H1 (cell line): ENCODE results near the gene NT5DC1. TPM values are rescaled to one million over a fixed set of nuclear protein-coding genes. Genes with fewer than 3 reads are reported as not detected.

Experiments used
- CTCF ChIA-PET: fragments of 300-600 bp; sonication (Branson Sonifier 250); formaldehyde crosslinking; loops from one replicate; lab custom pipeline; 2021; ENCODE audit not compliant: partially characterized antibody; lab: Charles Lee
- POLR2A ChIA-PET: fragments of 300-600 bp; sonication (Branson Sonifier 250); formaldehyde crosslinking; loops from one replicate; lab custom pipeline; 2021; ENCODE audit warnings: inconsistent platforms; ENCODE audit not compliant: partially characterized antibody; lab: Charles Lee
- DNase-seq, 2 experiments: peaks; one replicate each; pipeline versions ENCODE4 v3.0.0 to v3.0.0-alpha.2; 2010 to 2022; ENCODE audit warnings: low spot score in 2 of 2, low read depth in 1 of 2, mixed read lengths in 1 of 2
- FAIRE-seq: peaks from 2 replicates; lab custom pipeline; 2011; peaks lifted over from hg19 to GRCh38; lab: Jason Lieb, UNC
- H2AFZ ChIP-seq: 2 replicates; pipeline ENCODE4 v1.8.1; 2012; ENCODE audit warnings: low read length, inconsistent platforms
- H2AK5ac ChIP-seq: 2 replicates; pipeline ENCODE4 v1.6.1; 2013; ENCODE audit warnings: low read depth, low read length
- H2BK120ac ChIP-seq: replicated peaks from 2 replicates; pipeline ENCODE3; 2013; ENCODE audit warnings: low read depth, low read length, inconsistent platforms
- H2BK12ac ChIP-seq: 2 replicates; pipeline ENCODE4 v1.6.1; 2013; ENCODE audit warnings: low read depth, low read length
- H2BK15ac ChIP-seq: 2 replicates; pipeline ENCODE4 v1.6.1; 2013; ENCODE audit warnings: low read length
- H2BK20ac ChIP-seq: 2 replicates; pipeline ENCODE4 v1.6.1; 2013; ENCODE audit warnings: low read length
- H2BK5ac ChIP-seq: 2 replicates; pipeline ENCODE4 v1.6.1; 2013; ENCODE audit warnings: low read depth, low read length
- H3K14ac ChIP-seq: 2 replicates; pipeline ENCODE4 v1.6.1; 2013; ENCODE audit warnings: inconsistent platforms; ENCODE audit not compliant: insufficient read length
- H3K18ac ChIP-seq: 2 replicates; pipeline ENCODE4 v1.6.1; 2013; ENCODE audit warnings: low read length; ENCODE audit errors: extremely low read depth
- H3K23ac ChIP-seq: 2 replicates; pipeline ENCODE4 v1.6.1; 2013; ENCODE audit warnings: inconsistent platforms; ENCODE audit not compliant: insufficient read length
- H3K23me2 ChIP-seq: 2 replicates; pipeline ENCODE4 v1.6.1; 2013; ENCODE audit warnings: low read depth, low read length
- H3K27ac ChIP-seq: 2 replicates; pipeline ENCODE4 v1.6.1; 2011; ENCODE audit warnings: low read depth, low read length, inconsistent platforms
- H3K27me3 ChIP-seq, 4 experiments: replicated peaks in 1 of 4; 1 replicate in 1 of 4; 2 replicates in 3 of 4; pipeline versions ENCODE4 v1.6.1 to v1.8.1; 2011 to 2013; ENCODE audit warnings: low read length in 3 of 4, mild to moderate bottlenecking in 3 of 4, inconsistent platforms in 2 of 4, mixed read lengths in 2 of 4, moderate library complexity in 1 of 4; ENCODE audit not compliant: control insufficient read depth in 3 of 4, insufficient read depth in 3 of 4; ENCODE audit errors: extremely low read depth in 1 of 4
- H3K36me3 ChIP-seq, 4 experiments: 2 replicates each; pipeline versions ENCODE4 v1.6.1 to v1.8.1; 2011 to 2013; ENCODE audit warnings: mild to moderate bottlenecking in 4 of 4, low read length in 3 of 4, moderate library complexity in 2 of 4, control low read depth in 1 of 4, inconsistent platforms in 1 of 4; ENCODE audit not compliant: insufficient read depth in 4 of 4, control insufficient read depth in 2 of 4
- H3K4ac ChIP-seq: replicated peaks from 2 replicates; pipeline ENCODE3; 2013; ENCODE audit warnings: low read length, low read depth, mixed read lengths, inconsistent platforms; ENCODE audit not compliant: insufficient read length
- H3K4me1 ChIP-seq, 4 experiments: replicated peaks in 1 of 4; 1 replicate in 1 of 4; 2 replicates in 3 of 4; pipeline versions ENCODE4 v1.6.1 to v1.8.1; 2011 to 2013; ENCODE audit warnings: low read length in 3 of 4, inconsistent platforms in 2 of 4, mixed read lengths in 1 of 4; ENCODE audit not compliant: insufficient read depth in 4 of 4, control insufficient read depth in 3 of 4
- H3K4me2 ChIP-seq, 2 experiments: 2 replicates each; pipeline versions ENCODE4 v1.6.1 to v1.8.1; 2011 to 2013; ENCODE audit warnings: low read depth in 2 of 2, low read length in 2 of 2, control low read depth in 1 of 2, inconsistent platforms in 1 of 2, mild to moderate bottlenecking in 1 of 2; ENCODE audit not compliant: insufficient read depth in 1 of 2
- H3K4me3 ChIP-seq, 4 experiments: fragments of 200-600, 300-600 bp in 1 of 4; sonication (generic), shearing (Covaris generic), sonication (Bioruptor Twin) in 1 of 4; 2 replicates each; pipeline versions ENCODE4 v1.5.1 to v1.8.1; 2011 to 2016; ENCODE audit warnings: low read length in 4 of 4, low read depth in 3 of 4, control low read depth in 2 of 4, inconsistent platforms in 2 of 4, mild to moderate bottlenecking in 2 of 4, mixed read lengths in 1 of 4, moderate library complexity in 1 of 4; ENCODE audit not compliant: insufficient read depth in 2 of 4; ENCODE audit errors: extremely low read depth in 1 of 4
- H3K56ac ChIP-seq: replicated peaks from 2 replicates; pipeline ENCODE3; 2013; ENCODE audit warnings: low read depth, mild to moderate bottlenecking, mixed read lengths, low read length, inconsistent platforms; ENCODE audit not compliant: insufficient read length
- H3K79me1 ChIP-seq: 2 replicates; pipeline ENCODE4 v1.6.1; 2013; ENCODE audit warnings: low read depth, low read length, control low read depth
- H3K79me2 ChIP-seq, 2 experiments: 2 replicates each; pipeline versions ENCODE4 v1.6.1 to v1.8.1; 2012 to 2013; ENCODE audit warnings: low read length in 2 of 2, mild to moderate bottlenecking in 2 of 2, inconsistent platforms in 1 of 2; ENCODE audit not compliant: insufficient read depth in 2 of 2, control insufficient read depth in 1 of 2
- H3K9ac ChIP-seq, 4 experiments: replicated peaks in 1 of 4; 1 replicate in 1 of 4; 2 replicates in 3 of 4; pipeline versions ENCODE4 v1.6.1 to v1.8.1; 2011 to 2013; ENCODE audit warnings: low read depth in 3 of 4, low read length in 3 of 4, control low read depth in 2 of 4, mild to moderate bottlenecking in 2 of 4, moderate library complexity in 2 of 4, inconsistent platforms in 1 of 4; ENCODE audit errors: extremely low read depth in 1 of 4
- H3K9me3 ChIP-seq, 2 experiments: 2 replicates each; pipeline versions ENCODE4 v1.6.1 to v1.8.1; 2012 to 2013; ENCODE audit warnings: mild to moderate bottlenecking in 2 of 2, moderate library complexity in 2 of 2, control low read depth in 1 of 2, inconsistent platforms in 1 of 2, low read depth in 1 of 2, low read length in 1 of 2, mixed read lengths in 1 of 2; ENCODE audit not compliant: insufficient read depth in 2 of 2
- H4K20me1 ChIP-seq, 2 experiments: replicated peaks in 1 of 2; 2 replicates each; pipeline versions ENCODE3 to v1.8.1; 2011 to 2013; ENCODE audit warnings: inconsistent platforms in 2 of 2, low read length in 2 of 2, mild to moderate bottlenecking in 1 of 2; ENCODE audit not compliant: insufficient read depth in 2 of 2, control insufficient read depth in 1 of 2
- H4K5ac ChIP-seq: 2 replicates; pipeline ENCODE4 v1.6.1; 2013; ENCODE audit warnings: low read length, low read depth, mixed read lengths, inconsistent platforms; ENCODE audit not compliant: insufficient read length
- H4K8ac ChIP-seq: 2 replicates; pipeline ENCODE4 v1.8.0; 2013; ENCODE audit warnings: mild to moderate bottlenecking, moderate library complexity, low read length, inconsistent platforms; ENCODE audit not compliant: insufficient read depth; ENCODE audit errors: extremely low read depth
- H4K91ac ChIP-seq: replicated peaks from 2 replicates; pipeline ENCODE3; 2013; ENCODE audit warnings: low read length, mixed read lengths, inconsistent platforms; ENCODE audit not compliant: insufficient read length
- GTF2F1 ChIP-seq: IDR thresholded peaks from 2 replicates; pipeline ENCODE4 v1.6.1; 2012; ENCODE audit warnings: low read depth, low read length, improper control_type of control experiment, borderline replicate concordance
- JUN ChIP-seq: IDR thresholded peaks from 2 replicates; pipeline ENCODE4 v1.6.1; 2011; ENCODE audit warnings: low read depth, mild to moderate bottlenecking, improper control_type of control experiment, low read length
- KDM4A ChIP-seq: IDR thresholded peaks from one replicate; pipeline ENCODE4 v1.7.1; 2012; ENCODE audit warnings: low read depth, mild to moderate bottlenecking, moderate library complexity, low read length, inconsistent platforms; ENCODE audit not compliant: severe bottlenecking
- POLR2A ChIP-seq, 2 experiments: IDR thresholded peaks; 1 replicate in 1 of 2; 2 replicates in 1 of 2; pipeline ENCODE4 v1.6.1; 2011; ENCODE audit warnings: low read depth in 2 of 2, low read length in 2 of 2, mild to moderate bottlenecking in 2 of 2; ENCODE audit errors: control extremely low read depth in 1 of 2
- RAD21 ChIP-seq, 2 experiments: IDR thresholded peaks in 1 of 2; conservative IDR thresholded peaks in 1 of 2; 2 replicates each; pipeline ENCODE4 v1.6.1; 2011; ENCODE audit warnings: low read depth in 2 of 2, low read length in 2 of 2, improper control_type of control experiment in 1 of 2, inconsistent platforms in 1 of 2, mild to moderate bottlenecking in 1 of 2, moderate library complexity in 1 of 2
- SUZ12 ChIP-seq: fragments of 200-600 bp; sonication (generic); IDR thresholded peaks from 2 replicates; pipeline ENCODE4 v1.6.1; 2012; ENCODE audit warnings: mild to moderate bottlenecking, inconsistent platforms, low read length, moderate library complexity, mixed read lengths
- TAF1 ChIP-seq: IDR thresholded peaks from 2 replicates; pipeline ENCODE4 v1.6.1; 2011; ENCODE audit warnings: mild to moderate bottlenecking, low read depth, low read length
- WGBS, 2 experiments: shearing (Covaris generic) in 1 of 2; methylation state at CpG; one replicate each; pipeline versions ENCODE4 v1.1.6 to v1.1.7; 2013 to 2015; ENCODE audit warnings: low lambda C conversion rate in 2 of 2, mixed read lengths in 2 of 2, inconsistent platforms in 1 of 2, low coverage in 1 of 2, missing lambda C conversion rate in 1 of 2; ENCODE audit not compliant: insufficient replicate concordance in 2 of 2, insufficient coverage in 1 of 2, insufficient read length in 1 of 2; ENCODE audit errors: extremely low coverage in 1 of 2, missing lambda C conversion rate in 1 of 2; 5-methylcytosine and 5-hydroxymethylcytosine counted together
- polyA plus RNA-seq, 7 experiments: library from polyadenylated mRNA; depleted of rRNA in 3 of 7; stranded (reverse) in 5 of 7; unstranded in 2 of 7; fragments of >200 nt in 5 of 7; fragments of 200-250 nt in 2 of 7; gene quantifications; 1 replicate in 5 of 7; 2 replicates in 1 of 7; 4 replicates in 1 of 7; pipeline versions ENCODE4 v1.2.1 to v1.2.3, GENCODE V29; 2011 to 2013; ENCODE audit warnings: missing spikeins in 2 of 7, mixed read lengths in 2 of 7
- total RNA-seq: library from RNA; stranded (reverse); fragmentation: NEBNext Ultra II Directional; extraction: Animal tissue kit (Norgen Biotek cat#: 25700); gene quantifications from 2 replicates; pipeline ENCODE4 v1.2.1, GENCODE V29; 2021

NT5DC1 gene
- total and polyA plus RNA-seq, 2 of the 8 experiments (the other 6 are each of a cell fraction or from before 2014, with no cell fraction given): 25.3 to 72.7 TPM

GRCh38 chr6:116078522-116078921 lies 22.1 kb upstream of the NT5DC1 start:
- Histone ChIP-seq H3K79me1 (no peaks in the 10 kb centered on the region), H2AK5ac (no peak overlapping the region), H3K27me3 (no peaks in the 10 kb centered on the region), H3K27ac (no peak overlapping the region), H3K9ac (no peak overlapping the region), H2BK12ac (no peak overlapping the region), H2BK15ac (no peak overlapping the region), H3K23ac (no peak overlapping the region), H4K5ac (no peak overlapping the region), H4K91ac (no peak overlapping the region), H3K36me3 (no peaks in the 10 kb centered on the region; a peak in 1 of 8 replicates), H3K14ac (no peak overlapping the region), H3K23me2 (no peaks in the 10 kb centered on the region), H3K9me3 (no peaks in the 10 kb centered on the region), H3K4me2 (no peak overlapping the region), H2BK20ac (no peak overlapping the region), H4K8ac (no peak overlapping the region), H3K4me3 (no peak overlapping the region), H3K79me2 (no peaks in the 10 kb centered on the region), H3K4ac (no peak overlapping the region), H4K20me1 (no peaks in the 10 kb centered on the region), H2BK5ac (no peak overlapping the region), H2BK120ac (no peak overlapping the region), H3K4me1 (no peaks in the 10 kb centered on the region), H2AFZ (no peak overlapping the region), H3K18ac (no peak overlapping the region), H3K56ac (no peak overlapping the region)
- FAIRE-seq: no peak
- ChIA-PET POLR2A (no interaction called here), CTCF (interaction anchor here (0.7 to 2.4 kb wide), 7 partner anchors 9 to 66 kb away, joined by 3 to 8 read pairs (median 5); partner anchors contain the start of gene FRK)
- 83% methylated on average over 3 of the region's 3 CpGs; no CpG with 5 or more reads in 1 of the 2 experiments for WGBS, 2 experiments
- TF ChIP-seq KDM4A: no peak
- no peak for TF ChIP-seq TAF1
- no peak for TF ChIP-seq SUZ12
- TF ChIP-seq GTF2F1: no peak
- no peak for TF ChIP-seq RAD21 (IDR thresholded peaks at IDR 0.05 in 1 of 2, conservative IDR thresholded peaks at IDR 0.05 in 1 of 2; ENCODE audit: low read depth in 2 of 2, low read length in 2 of 2)
- TF ChIP-seq JUN: no peak
- no peak for TF ChIP-seq POLR2A (IDR thresholded peaks at IDR 0.05; ENCODE audit: control extremely low read depth in 1 of 2, low read depth in 2 of 2, low read length in 2 of 2)
- no peak for DNase-seq
